ENCODE data around the gene FNDC3B. TPM values are rescaled to one million over a fixed set of nuclear protein-coding genes. Genes with fewer than 3 reads are reported as not detected.

The FNDC3B gene
- total and polyA plus RNA-seq, 12 donors, result 9.7 to 118 (median 85.0) TPM

DNA sequence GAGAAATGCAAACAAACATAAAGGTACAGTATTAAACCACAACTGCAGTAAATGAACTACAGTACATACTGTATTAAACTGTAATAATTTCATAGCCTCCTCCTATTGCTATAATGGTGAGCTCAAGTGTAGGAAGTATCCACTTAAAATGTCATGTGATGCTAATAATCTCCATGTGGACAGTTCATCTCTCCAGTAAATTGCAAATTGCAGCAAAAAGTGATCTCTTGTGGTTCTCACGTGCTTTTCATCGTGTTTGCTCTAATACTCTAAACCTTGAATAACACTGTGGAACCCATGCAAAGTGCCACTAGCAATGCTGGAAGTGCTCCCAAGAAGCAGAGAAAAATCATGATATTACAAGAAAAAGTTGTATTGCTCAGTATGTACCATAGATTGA lies 9.2 kb upstream of the FNDC3B start:
- H3K36me3 ChIP-seq, result no peaks in the 10 kb centered on the region
- H3K4me3 ChIP-seq, result no peak overlapping the region
- H3K27me3 ChIP-seq, result no peaks in the 10 kb centered on the region
- intact Hi-C loops (cut with DNase I), result loop anchor here in 4 of 10 donors (10.0 kb wide), 5 partner anchors 185 to 315 kb away; partner anchors contain the start of gene TMEM212 (in 1 of the 4)
- 94 to 97% methylated on average over 2 of the region's 2 CpGs for WGBS, 2 donors
- DNase-seq (no peak), ATAC-seq (no peak)
- TF ChIP-seq, protein P1, sequence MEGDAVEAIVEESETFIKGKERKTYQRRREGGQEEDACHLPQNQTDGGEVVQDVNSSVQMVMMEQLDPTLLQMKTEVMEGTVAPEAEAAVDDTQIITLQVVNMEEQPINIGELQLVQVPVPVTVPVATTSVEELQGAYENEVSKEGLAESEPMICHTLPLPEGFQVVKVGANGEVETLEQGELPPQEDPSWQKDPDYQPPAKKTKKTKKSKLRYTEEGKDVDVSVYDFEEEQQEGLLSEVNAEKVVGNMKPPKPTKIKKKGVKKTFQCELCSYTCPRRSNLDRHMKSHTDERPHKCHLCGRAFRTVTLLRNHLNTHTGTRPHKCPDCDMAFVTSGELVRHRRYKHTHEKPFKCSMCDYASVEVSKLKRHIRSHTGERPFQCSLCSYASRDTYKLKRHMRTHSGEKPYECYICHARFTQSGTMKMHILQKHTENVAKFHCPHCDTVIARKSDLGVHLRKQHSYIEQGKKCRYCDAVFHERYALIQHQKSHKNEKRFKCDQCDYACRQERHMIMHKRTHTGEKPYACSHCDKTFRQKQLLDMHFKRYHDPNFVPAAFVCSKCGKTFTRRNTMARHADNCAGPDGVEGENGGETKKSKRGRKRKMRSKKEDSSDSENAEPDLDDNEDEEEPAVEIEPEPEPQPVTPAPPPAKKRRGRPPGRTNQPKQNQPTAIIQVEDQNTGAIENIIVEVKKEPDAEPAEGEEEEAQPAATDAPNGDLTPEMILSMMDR (IDR thresholded peaks at IDR 0.05), result no peak
- H3K4me1 ChIP-seq, result peaks cover 0 to 7% (median 0%) of the 10 kb centered on the region in 9 donors
- no peaks in the 10 kb centered on the region for H3K9me3 ChIP-seq
- H3K27ac ChIP-seq, result no peak overlapping the region

GRCh38 chr3:172031996-172032395 lies 7.4 kb upstream of the FNDC3B start:
- Histone ChIP-seq H3K36me3 (no peaks in the 10 kb centered on the region), H3K27me3 (no peaks in the 10 kb centered on the region), H3K27ac (no peak overlapping the region), H3K4me1 (peaks cover 0 to 7% (median 0%) of the 10 kb centered on the region in 9 donors), H3K4me3 (no peak overlapping the region), H3K9me3 (no peaks in the 10 kb centered on the region)
- TF ChIP-seq, protein P1 (IDR thresholded peaks at IDR 0.05), result no peak
- DNase-seq, result no peak
- WGBS, 2 donors, result 85 to 94% methylated on average over 3 of the region's 3 CpGs
- intact Hi-C loops (cut with DNase I), result loop anchor here in 4 of 10 donors (10.0 kb wide), 5 partner anchors 187 to 313 kb away; partner anchors contain the start of gene TMEM212 (in 1 of the 4)
- ATAC-seq, result no peak

DNA sequence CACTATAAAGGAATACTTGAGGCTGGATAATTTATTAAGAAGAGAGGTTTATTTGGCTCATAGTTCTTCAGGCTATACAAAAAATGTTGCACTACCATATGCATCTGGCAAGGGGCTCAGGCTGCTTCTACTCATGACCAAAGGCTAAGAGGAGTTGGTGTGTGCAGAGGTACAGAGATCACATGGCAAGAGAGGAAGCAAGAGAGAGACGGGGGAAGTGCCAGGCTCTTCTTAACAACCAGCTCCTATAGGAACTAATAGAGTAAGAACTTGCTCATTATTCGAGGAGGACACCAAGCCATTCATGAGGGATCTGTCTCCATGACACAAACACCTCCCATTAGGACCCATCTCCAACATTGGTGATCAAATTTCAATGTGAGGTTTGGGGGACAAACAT lies 6.0 kb upstream of the FNDC3B start:
- 89 to 90% methylated on average over 2 of the region's 2 CpGs for WGBS, 2 donors
- TF ChIP-seq, protein P1 (IDR thresholded peaks at IDR 0.05), result no peak
- H3K27me3 ChIP-seq, result no peaks in the 10 kb centered on the region
- intact Hi-C loops (cut with DNase I), result loop anchor here in 4 of 10 donors (10.0 kb wide), 5 partner anchors 189 to 311 kb away; partner anchors contain the start of gene TMEM212 (in 1 of the 4)
- H3K27ac ChIP-seq, result no peak overlapping the region
- DNase-seq (no peak), ATAC-seq (no peak)
- H3K4me1 ChIP-seq, result peaks cover 0 to 9% (median 0%) of the 10 kb centered on the region in 9 donors
- H3K36me3 ChIP-seq, result no peaks in the 10 kb centered on the region
- no peaks in the 10 kb centered on the region for H3K9me3 ChIP-seq
- H3K4me3 ChIP-seq, result no peak overlapping the region

DNA sequence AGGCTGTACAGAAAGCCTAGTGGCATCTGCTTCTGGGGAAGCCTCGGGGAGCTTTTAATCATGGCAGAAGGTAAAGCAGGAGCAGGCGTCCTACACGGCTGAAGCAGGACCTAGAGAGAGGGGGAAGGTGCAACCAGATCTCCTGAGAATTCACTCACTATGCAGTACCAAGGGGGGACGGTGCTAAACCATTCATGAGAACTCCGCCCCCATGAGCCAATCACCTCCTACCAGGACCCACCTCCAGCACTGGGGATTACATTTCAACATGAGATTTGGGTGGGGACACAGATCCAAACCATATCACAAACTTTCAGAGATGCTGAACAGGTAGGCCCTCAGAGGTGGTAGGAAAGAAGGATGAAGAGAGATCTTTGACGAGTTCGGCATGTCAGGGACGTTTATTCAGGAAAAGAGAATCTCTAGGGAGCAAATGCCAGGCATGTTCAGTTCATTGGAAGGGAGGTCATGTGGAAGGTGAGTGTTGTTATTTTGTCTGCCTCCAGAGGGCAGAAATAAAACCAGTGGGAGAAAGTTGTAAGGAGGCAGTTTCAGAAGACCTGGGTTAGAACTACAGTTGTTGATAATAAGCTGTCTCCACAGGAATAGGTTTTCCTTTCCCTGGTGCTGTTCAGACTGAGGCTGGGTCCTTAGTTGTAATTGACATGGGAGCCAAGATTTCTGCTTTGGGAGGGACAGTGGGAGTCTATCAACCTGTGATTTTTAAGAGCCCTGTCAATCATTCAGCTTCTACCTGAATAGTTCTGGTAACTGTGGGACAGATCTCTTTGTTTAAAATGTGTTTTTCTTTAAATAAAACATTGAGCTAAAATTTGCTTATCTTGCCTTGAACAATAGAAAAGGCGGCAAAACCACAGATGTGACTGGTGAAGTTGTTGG lies 4.3 kb upstream of the FNDC3B start:
- TF ChIP-seq, protein P1 (IDR thresholded peaks at IDR 0.05), result peak; percentile 25 to 67 (median 51)
- no peaks in the 10 kb centered on the region for H3K36me3 ChIP-seq
- WGBS, 2 donors, result 79 to 81% methylated on average over 9 of the region's 9 CpGs
- no peak overlapping the region for H3K27ac ChIP-seq
- no peaks in the 10 kb centered on the region for H3K9me3 ChIP-seq
- H3K27me3 ChIP-seq, result no peaks in the 10 kb centered on the region
- H3K4me3 ChIP-seq, result no peak overlapping the region
- intact Hi-C loops (cut with DNase I), result loop anchor here in 8 of 10 donors (5.0 to 10.0 kb wide), 11 partner anchors 92 to 310 kb away; partner anchors contain the start of genes PLD1 (in 1 of the 8) and TMEM212 (in 1 of the 8)
- DNase-seq (no peak), ATAC-seq (no peak)
- H3K4me1 ChIP-seq, result peaks cover 0 to 13% (median 7%) of the 10 kb centered on the region in 9 donors

Data from heart right ventricle (tissue), 16 donors.